Measurements from ENCODE around the gene CTRB2. TPM values are rescaled to one million over a fixed set of nuclear protein-coding genes. Genes with fewer than 3 reads are reported as not detected.

CTRB2 gene
- total RNA-seq, 2 donors from 2014 or later = not detected

DNA sequence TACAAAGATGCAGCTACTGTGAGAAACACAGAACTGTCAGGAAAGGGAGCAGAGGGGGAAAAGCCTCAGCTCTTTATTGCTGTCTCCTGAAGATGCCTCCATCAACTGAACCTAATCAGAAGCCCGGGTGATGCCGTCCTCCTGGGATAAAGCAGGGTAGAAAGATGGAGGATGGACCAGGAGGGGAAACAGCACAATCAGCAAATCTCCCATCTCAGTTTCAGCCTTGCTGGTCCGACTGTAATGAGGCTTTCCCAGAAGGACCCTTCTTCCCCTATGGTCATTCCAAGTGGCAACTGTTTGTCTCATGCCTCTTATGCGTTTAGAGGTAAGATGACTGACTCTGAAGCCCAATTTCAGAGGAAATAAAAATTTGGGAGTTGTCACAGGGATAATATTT lies 34.4 kb downstream of the CTRB2 start:
- H3K27me3 Mint-ChIP-seq = peaks cover 4% of the 10 kb centered on the region in 2 donors
- DNase-seq (ENCODE audit: low spot score) = no peak
- no peaks in the 10 kb centered on the region for H3K4me1 Mint-ChIP-seq (ENCODE audit: low read depth in 2 of 2)
- H3K27ac Mint-ChIP-seq = no peak overlapping the region
- no peak overlapping the region for H3K4me3 Mint-ChIP-seq
- peaks cover 79% of the 10 kb centered on the region for H3K36me3 Mint-ChIP-seq
- no peak for ATAC-seq
- H3K9me3 Mint-ChIP-seq = peaks cover 38% of the 10 kb centered on the region

DNA sequence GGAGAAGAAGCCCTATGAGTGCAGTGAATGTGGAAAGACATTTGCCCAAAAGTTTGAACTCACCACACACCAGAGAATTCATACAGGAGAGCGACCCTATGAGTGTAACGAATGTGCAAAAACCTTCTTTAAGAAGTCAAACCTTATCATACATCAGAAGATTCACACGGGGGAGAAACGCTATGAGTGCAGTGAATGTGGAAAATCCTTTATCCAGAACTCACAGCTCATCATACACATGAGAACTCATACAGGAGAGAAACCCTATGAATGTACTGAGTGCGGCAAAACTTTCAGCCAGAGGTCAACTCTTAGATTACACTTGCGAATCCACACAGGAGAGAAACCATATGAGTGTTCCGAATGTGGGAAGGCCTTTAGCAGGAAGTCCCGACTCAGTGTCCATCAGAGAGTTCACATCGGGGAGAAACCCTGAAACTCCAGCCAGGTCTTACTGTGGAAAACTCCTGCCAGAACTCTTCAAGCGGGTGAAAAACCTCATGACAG lies 37.0 kb downstream of the CTRB2 start:
- H3K9me3 Mint-ChIP-seq = peaks cover 33% of the 10 kb centered on the region
- no peak for ATAC-seq
- no peak overlapping the region for H3K4me3 Mint-ChIP-seq
- DNase-seq (ENCODE audit: low spot score) = no peak
- H3K4me1 Mint-ChIP-seq (ENCODE audit: low read depth in 2 of 2) = no peaks in the 10 kb centered on the region
- peaks cover 87% of the 10 kb centered on the region for H3K36me3 Mint-ChIP-seq
- H3K27ac Mint-ChIP-seq = no peak overlapping the region
- no peaks in the 10 kb centered on the region for H3K27me3 Mint-ChIP-seq

DNA sequence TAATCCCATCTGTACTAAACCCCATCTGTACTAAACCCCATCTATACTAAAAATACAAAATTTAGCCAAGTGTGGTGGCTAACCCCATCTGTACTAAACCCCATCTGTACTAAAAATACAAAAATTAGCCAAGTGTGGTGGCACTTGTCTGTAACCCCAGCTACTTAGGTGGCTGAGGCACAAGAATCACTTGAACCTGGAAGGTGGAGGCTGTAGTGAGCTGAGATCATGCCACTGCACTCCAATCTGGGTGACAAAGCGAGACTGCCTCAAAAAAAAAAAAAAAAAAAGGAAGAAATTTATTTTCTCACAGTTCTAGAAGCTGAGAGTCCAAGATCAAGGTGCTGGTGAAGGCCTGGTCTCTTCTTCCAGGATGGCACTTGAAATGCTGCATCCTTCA lies 46.6 kb downstream of the CTRB2 start:
- Mint-ChIP-seq H3K4me3 (no peak overlapping the region), H3K4me1 (ENCODE audit: low read depth in 2 of 2) (peaks cover 0 to 2% of the 10 kb centered on the region in 2 donors), H3K9me3 (no peaks in the 10 kb centered on the region), H3K27ac (no peak overlapping the region), H3K27me3 (no peaks in the 10 kb centered on the region), H3K36me3 (peaks cover 20% of the 10 kb centered on the region)
- DNase-seq (ENCODE audit: low spot score) (no peak), ATAC-seq (no peak)

Other genes with a start within 250 kb of the CTRB2 start
- 100 to 1,000 TPM in 1 of 2 donors, 10 to 100 TPM in 1; 81.6 to 162 TPM for gene WDR59, start 222.0 kb downstream of the CTRB2 start, total RNA-seq
- gene ZNRF1, start 208.1 kb downstream of the CTRB2 start, total RNA-seq = 10 to 100 TPM; 58.6 to 89.7 TPM
- 1 to 10 TPM in 1 of 2 donors, under 1 TPM in 1; 0.19 to 1.1 TPM for gene LDHD, start 90.4 kb downstream of the CTRB2 start, total RNA-seq
- gene ZFP1, start 58.6 kb downstream of the CTRB2 start, total RNA-seq = 10 to 100 TPM; 11.2 to 16.7 TPM
- gene CTRB1, start 11.8 kb upstream of the CTRB2 start, total RNA-seq = not detected
- gene BCAR1, start 44.5 kb upstream of the CTRB2 start, total RNA-seq = not detected
- 10 to 100 TPM; 29.1 to 49.5 TPM for gene CFDP1, start 226.3 kb upstream of the CTRB2 start, total RNA-seq